Measurements from ENCODE around the gene GCLM.

GCLM gene

GRCh38 chr1:93846206-93846991, 62.8 kb downstream of the GCLM start:
- DNase-seq = peak; percentile 86

- DNase-seq = peak; percentile 91
Observed at GRCh38 chr1:93845538-93846205, 63.6 kb downstream of the GCLM start.

GRCh38 chr1:93844262-93845045, 64.8 kb downstream of the GCLM start:
- DNase-seq = peak; percentile 80

GRCh38 chr1:93842750-93843500, 66.3 kb downstream of the GCLM start:
- peak; percentile 43 for DNase-seq

DNA sequence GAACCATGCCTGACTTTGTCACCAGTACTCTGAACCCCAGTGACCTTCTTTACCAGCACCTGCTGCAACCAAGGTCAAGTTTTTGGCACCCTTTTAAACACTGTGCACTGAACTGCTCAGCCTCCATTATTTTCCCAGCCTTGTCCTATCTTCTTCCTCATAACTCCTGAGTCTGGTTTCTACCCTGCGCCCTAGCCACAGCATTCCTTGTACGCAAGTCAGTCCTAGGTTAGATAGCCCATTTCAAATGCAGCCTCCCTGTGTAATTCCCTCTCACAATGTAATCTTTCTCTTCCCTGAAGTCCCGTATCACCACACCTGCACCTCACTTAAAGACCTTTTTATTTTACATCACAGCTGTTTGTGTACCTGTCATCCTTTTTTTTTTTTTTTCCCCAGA, 67.5 kb downstream of the GCLM start:
- DNase-seq = no peak

DNA sequence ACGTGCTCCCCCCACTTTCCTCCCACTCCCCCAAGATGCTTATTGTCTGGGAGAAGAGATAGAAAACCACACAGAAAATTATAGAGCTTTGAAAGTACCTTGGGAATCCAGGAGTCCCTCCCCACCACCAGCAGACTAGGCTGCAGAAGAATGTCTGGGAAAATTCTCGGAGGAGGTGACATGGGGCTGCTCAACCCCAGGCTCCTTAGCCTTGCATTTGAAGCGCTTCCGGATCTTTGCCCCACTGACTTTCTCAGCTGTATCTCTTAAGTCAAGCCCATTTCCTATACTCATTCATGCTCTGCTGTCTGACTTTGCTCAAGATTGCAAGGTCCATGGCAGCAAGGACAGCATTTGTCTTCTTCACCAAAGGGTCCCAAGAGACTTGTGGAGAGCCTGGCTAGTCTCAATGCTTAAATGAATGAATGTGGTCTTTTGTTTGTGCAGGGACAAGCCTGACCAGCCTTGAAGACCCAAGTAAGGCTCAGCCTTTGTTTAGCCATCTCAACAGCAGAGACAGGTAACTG, 68.2 kb downstream of the GCLM start:
- DNase-seq = no peak

DNA sequence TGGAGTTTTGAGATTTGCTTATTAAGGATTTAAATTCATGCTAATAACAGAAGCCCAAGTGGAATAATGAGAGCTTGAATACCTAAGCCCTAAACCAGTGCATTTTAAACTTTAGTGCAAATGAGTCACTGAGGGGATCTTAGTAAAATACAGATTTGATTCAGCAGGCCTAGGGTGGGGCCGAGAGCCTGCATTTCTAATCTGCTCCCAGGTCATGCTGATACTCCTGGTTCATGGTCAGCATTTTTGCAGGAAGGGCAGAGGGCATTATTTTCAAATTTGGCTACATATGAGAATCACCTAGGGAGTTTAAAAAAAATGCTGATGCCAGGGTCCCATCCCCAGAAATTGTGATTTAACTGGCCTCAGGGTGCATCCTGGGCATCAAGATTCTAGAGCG, 69.5 kb downstream of the GCLM start:
- DNase-seq = no peak

- peak; percentile 76 for DNase-seq
Observed at GRCh38 chr1:93839307-93839706, 69.9 kb downstream of the GCLM start.

GRCh38 chr1:93837961-93838360, 71.3 kb downstream of the GCLM start:
- no peak for DNase-seq

Data from EL (cell line).